PC-3 (cell line): ENCODE results near the gene TRIM27. TPM values are rescaled to one million over a fixed set of nuclear protein-coding genes. Genes with fewer than 3 reads are reported as not detected.

ENCODE experiments used
- ATAC-seq: fragments of 200-7000 bp; cut with Tn5 transposase; 2 replicates; pipeline ENCODE4 v1.9.1; 2020; ENCODE audit warnings: mild to moderate bottlenecking, moderate library complexity
- BruUV-seq: library from RNA; stranded (reverse); fragments of 400-500 nt; replicated peaks from 2 replicates; lab custom pipeline; 2021; lab: Mats Ljungman, UMichigan
- CTCF ChIA-PET: fragments of 300-600 bp; sonication (Branson Sonifier 250); formaldehyde crosslinking; loops from one replicate; lab custom pipeline; 2022; ENCODE audit warnings: antibody characterized with exemption; lab: Charles Lee
- POLR2A ChIA-PET: fragments of 300-600 bp; sonication (Branson Sonifier 250); formaldehyde crosslinking; loops from one replicate; lab custom pipeline; 2022; ENCODE audit warnings: antibody characterized with exemption; ENCODE audit not compliant: unreplicated experiment; lab: Charles Lee
- DNase-seq: peaks from one replicate; pipeline ENCODE4 v3.0.0-alpha.2; 2015
- H2AFZ ChIP-seq: fragments of 300-600 bp; sonication (generic); 2 replicates; pipeline ENCODE4 v1.6.0; 2016; ENCODE audit warnings: antibody characterized with exemption, low read length
- H3F3A ChIP-seq: fragments of 300-600 bp; sonication (generic); one replicate; pipeline ENCODE4 v1.6.0; 2017; ENCODE audit warnings: antibody characterized with exemption, low read length, control low read depth, mild to moderate bottlenecking; ENCODE audit not compliant: unreplicated experiment
- H3K27ac ChIP-seq: fragments of 300-600 bp; sonication (generic); 2 replicates; pipeline ENCODE4 v1.5.1; 2016; ENCODE audit warnings: mild to moderate bottlenecking, low read length
- H3K27me3 ChIP-seq: fragments of 300-600 bp; sonication (generic); 2 replicates; pipeline ENCODE4 v1.6.1; 2016; ENCODE audit warnings: low read length, mixed read lengths
- H3K36me3 ChIP-seq: fragments of 300-600 bp; sonication (generic); 2 replicates; pipeline ENCODE4 v1.6.1; 2016; ENCODE audit warnings: low read depth, mixed run types, low read length, mixed read lengths
- H3K4me1 ChIP-seq: fragments of 300-600 bp; sonication (generic); 2 replicates; pipeline ENCODE4 v1.5.1; 2016; ENCODE audit warnings: low read length; ENCODE audit not compliant: insufficient read depth
- H3K4me2 ChIP-seq: fragments of 300-600 bp; sonication (generic); 2 replicates; pipeline ENCODE4 v1.6.0; 2016; ENCODE audit warnings: low read length
- H3K4me3 ChIP-seq: fragments of 300-600 bp; sonication (generic); 2 replicates; pipeline ENCODE4 v1.5.1; 2016; ENCODE audit warnings: mild to moderate bottlenecking, low read length, mixed read lengths
- H3K79me2 ChIP-seq: fragments of 300-600 bp; sonication (generic); 2 replicates; pipeline ENCODE4 v1.6.1; 2017; ENCODE audit warnings: low read length, mixed read lengths
- H3K9ac ChIP-seq: fragments of 300-600 bp; sonication (generic); 2 replicates; pipeline ENCODE4 v1.6.0; 2016; ENCODE audit warnings: mild to moderate bottlenecking, low read length
- H3K9me2 ChIP-seq: fragments of 300-600 bp; sonication (generic); replicated peaks from 2 replicates; pipeline ENCODE4 v1.6.1; 2016; ENCODE audit warnings: mixed run types, low read length, mixed read lengths
- H3K9me3 ChIP-seq: fragments of 300-600 bp; sonication (generic); 2 replicates; pipeline ENCODE4 v1.6.1; 2016; ENCODE audit warnings: low read length, mixed read lengths
- H4K20me1 ChIP-seq: fragments of 300-600 bp; sonication (generic); 2 replicates; pipeline ENCODE4 v1.6.1; 2016; ENCODE audit warnings: low read length, mixed read lengths
- EZH2 ChIP-seq: fragments of 300-600 bp; sonication (generic); IDR thresholded peaks from one replicate; pipeline ENCODE4 v1.6.1; 2017; ENCODE audit warnings: antibody characterized with exemption, mild to moderate bottlenecking, low read length; ENCODE audit not compliant: unreplicated experiment
- EZH2phosphoT487 ChIP-seq: fragments of 300-600 bp; sonication (generic); IDR thresholded peaks from 2 replicates; pipeline ENCODE4 v1.6.1; 2018; ENCODE audit warnings: mild to moderate bottlenecking, antibody characterized with exemption, low read length, borderline replicate concordance
- intact Hi-C: fragments of 100-400 bp; cut with micrococcal nuclease; formaldehyde crosslinking; loops from 2 replicates; pipeline ENCODE4 v1.9.0; 2023
- total RNA-seq: library from RNA; depleted of rRNA; stranded (reverse); fragments of >200 nt; gene quantifications from 2 replicates; pipeline ENCODE4 v1.2.3, GENCODE V29; 2014
- TF ChIP-seq, protein P1 (sequence below): fragments of 300-600 bp; sonication (generic); conservative IDR thresholded peaks from 2 replicates; pipeline ENCODE4 v1.5.1; 2017; ENCODE audit warnings: antibody characterized with exemption, low read depth, mild to moderate bottlenecking, low read length

TRIM27 gene
- total RNA-seq, 1 experiment from 2014 or later, result 85.8 TPM

DNA sequence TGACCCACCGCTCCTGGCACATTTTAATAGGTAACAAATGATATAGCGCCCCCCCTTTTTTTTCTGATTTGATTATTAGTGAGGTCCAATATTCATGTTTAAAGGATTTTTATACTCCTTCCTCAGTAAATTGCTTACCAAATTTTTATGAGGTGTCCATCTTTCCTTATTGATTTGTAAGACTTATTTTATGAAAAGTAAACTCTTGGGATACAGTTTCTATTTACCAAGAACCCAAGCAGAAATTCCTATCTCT lies 25.1 kb downstream of the TRIM27 start:
- H3K9ac ChIP-seq, result no peak overlapping the region
- H3K27ac ChIP-seq, result no peak overlapping the region
- no TSS peak for BruUV-seq

GRCh38 chr6:28897369-28897745 lies 26.4 kb downstream of the TRIM27 start:
- Histone ChIP-seq H3K9me2 (no peaks in the 10 kb centered on the region), H3K9ac (peak overlapping the region; percentile 96; the same call in 1 of the 2 replicates), H3K4me1 (peaks cover 10% of the 10 kb centered on the region), H2AFZ (peak overlapping the region; percentile 90), H4K20me1 (no peaks in the 10 kb centered on the region), H3K4me2 (peak overlapping the region; percentile 90), H3F3A (peaks cover 5% of the 10 kb centered on the region), H3K4me3 (peak overlapping the region; percentile 83), H3K9me3 (no peaks in the 10 kb centered on the region), H3K27me3 (no peaks in the 10 kb centered on the region), H3K27ac (peak overlapping the region; percentile 80; the same call in 1 of the 2 replicates), H3K79me2 (no peaks in the 10 kb centered on the region), H3K36me3 (peaks cover 21% of the 10 kb centered on the region)
- ChIA-PET POLR2A (interaction anchor here (0.6 kb wide), 1 partner anchor 1079 kb away, joined by 3 read pairs; no protein-coding TSS in a partner anchor), CTCF (interaction anchor here (0.7 kb wide), 1 partner anchor 116 kb away, joined by 3 read pairs; no protein-coding TSS in a partner anchor)
- no peak for TF ChIP-seq EZH2
- no peak for TF ChIP-seq EZH2phosphoT487
- TF ChIP-seq, protein P1, sequence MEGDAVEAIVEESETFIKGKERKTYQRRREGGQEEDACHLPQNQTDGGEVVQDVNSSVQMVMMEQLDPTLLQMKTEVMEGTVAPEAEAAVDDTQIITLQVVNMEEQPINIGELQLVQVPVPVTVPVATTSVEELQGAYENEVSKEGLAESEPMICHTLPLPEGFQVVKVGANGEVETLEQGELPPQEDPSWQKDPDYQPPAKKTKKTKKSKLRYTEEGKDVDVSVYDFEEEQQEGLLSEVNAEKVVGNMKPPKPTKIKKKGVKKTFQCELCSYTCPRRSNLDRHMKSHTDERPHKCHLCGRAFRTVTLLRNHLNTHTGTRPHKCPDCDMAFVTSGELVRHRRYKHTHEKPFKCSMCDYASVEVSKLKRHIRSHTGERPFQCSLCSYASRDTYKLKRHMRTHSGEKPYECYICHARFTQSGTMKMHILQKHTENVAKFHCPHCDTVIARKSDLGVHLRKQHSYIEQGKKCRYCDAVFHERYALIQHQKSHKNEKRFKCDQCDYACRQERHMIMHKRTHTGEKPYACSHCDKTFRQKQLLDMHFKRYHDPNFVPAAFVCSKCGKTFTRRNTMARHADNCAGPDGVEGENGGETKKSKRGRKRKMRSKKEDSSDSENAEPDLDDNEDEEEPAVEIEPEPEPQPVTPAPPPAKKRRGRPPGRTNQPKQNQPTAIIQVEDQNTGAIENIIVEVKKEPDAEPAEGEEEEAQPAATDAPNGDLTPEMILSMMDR, result no peak
- DNase-seq (no peak), ATAC-seq (no peak)
- BruUV-seq, result no TSS peak
- intact Hi-C loops, result loop anchor here (2.0 kb wide), 2 partner anchors 17 to 119 kb away; no protein-coding TSS in a partner anchor

More for the DNA sequence above, 25.1 kb downstream of the TRIM27 start:
- CTCF ChIA-PET, result no interaction called here
- DNase-seq, result peak; percentile 10
- POLR2A ChIA-PET, result no interaction called here
- peak overlapping the region; percentile 90 for H3K4me2 ChIP-seq
- peaks cover 30% of the 10 kb centered on the region for H3K36me3 ChIP-seq
- no peak for ATAC-seq
- no peaks in the 10 kb centered on the region for H4K20me1 ChIP-seq
- H3K9me2 ChIP-seq, result no peaks in the 10 kb centered on the region
- H2AFZ ChIP-seq, result no peak overlapping the region
- H3K4me1 ChIP-seq, result peaks cover 10% of the 10 kb centered on the region
- peak overlapping the region; percentile 83; the same call in 1 of the 2 replicates for H3K4me3 ChIP-seq
- H3K9me3 ChIP-seq, result no peaks in the 10 kb centered on the region
- no peaks in the 10 kb centered on the region for H3K79me2 ChIP-seq
- peaks cover 5% of the 10 kb centered on the region for H3F3A ChIP-seq
- intact Hi-C loops, result no loop called here
- TF ChIP-seq EZH2 (no peak), EZH2phosphoT487 (no peak)
- TF ChIP-seq, protein P1, result no peak
- H3K27me3 ChIP-seq, result no peaks in the 10 kb centered on the region
